A673 (cell line): ENCODE data around the gene ATP8B1. TPM values are rescaled to one million over a fixed set of nuclear protein-coding genes. Genes with fewer than 3 reads are reported as not detected.
A peak's percentile ranks its signal among the peaks of the same experiment; 100 is the strongest.

Experiments used
- BruUV-seq: library from RNA; stranded (reverse); fragments of 400-500 nt; replicated peaks from 2 replicates; lab custom pipeline; 2021; lab: Mats Ljungman, UMichigan
- CTCF ChIA-PET: fragments of 300-600 bp; sonication (Branson Sonifier 250); formaldehyde crosslinking; loops from one replicate; lab custom pipeline; 2022; ENCODE audit warnings: antibody characterized with exemption; lab: Charles Lee
- POLR2A ChIA-PET: fragments of 300-600 bp; sonication (Branson Sonifier 250); formaldehyde crosslinking; loops from one replicate; lab custom pipeline; 2022; ENCODE audit warnings: antibody characterized with exemption; ENCODE audit not compliant: low non-redundant PET; lab: Charles Lee
- DNase-seq: peaks from one replicate; pipeline ENCODE4 v3.0.0-alpha.2; 2015; ENCODE audit warnings: low spot score
- H3K27ac ChIP-seq: fragments of 200-600 bp; sonication (generic); 2 replicates; pipeline ENCODE4 v1.5.1; 2016; ENCODE audit warnings: mixed run types, low read depth, mild to moderate bottlenecking, mixed read lengths, antibody characterized with exemption, low read length; ENCODE audit not compliant: poor library complexity, severe bottlenecking
- H3K27me3 ChIP-seq: fragments of 200-600 bp; sonication (generic); replicated peaks from 2 replicates; pipeline ENCODE4 v1.6.1; 2017; ENCODE audit warnings: mixed run types, low read depth, mild to moderate bottlenecking, mixed read lengths, antibody characterized with exemption, low read length; ENCODE audit not compliant: insufficient read depth, poor library complexity
- H3K36me3 ChIP-seq: fragments of 200-600 bp; sonication (generic); 2 replicates; pipeline ENCODE4 v1.6.1; 2016; ENCODE audit warnings: mixed run types, mild to moderate bottlenecking, mixed read lengths, antibody characterized with exemption, low read length; ENCODE audit not compliant: insufficient read depth, poor library complexity, severe bottlenecking
- H3K4me1 ChIP-seq: fragments of 200-600 bp; sonication (generic); 2 replicates; pipeline ENCODE4 v1.6.1; 2017; ENCODE audit warnings: mixed run types, mild to moderate bottlenecking, mixed read lengths, antibody characterized with exemption, low read length; ENCODE audit not compliant: insufficient read depth, poor library complexity, severe bottlenecking
- H3K4me3 ChIP-seq: fragments of 200-600 bp; sonication (generic); 2 replicates; pipeline ENCODE4 v1.5.1; 2016; ENCODE audit warnings: low read depth, mixed run types, mild to moderate bottlenecking, mixed read lengths, low read length; ENCODE audit not compliant: poor library complexity, severe bottlenecking
- H3K9me3 ChIP-seq: fragments of 200-600 bp; sonication (generic); 2 replicates; pipeline ENCODE4 v1.6.1; 2016; ENCODE audit warnings: mixed run types, low read depth, mild to moderate bottlenecking, mixed read lengths, antibody characterized with exemption, low read length; ENCODE audit not compliant: poor library complexity, severe bottlenecking
- EZH2 ChIP-seq: fragments of 200-600 bp; sonication (generic); IDR thresholded peaks from 2 replicates; pipeline ENCODE4 v1.6.1; 2017; ENCODE audit warnings: borderline replicate concordance, low read depth, mild to moderate bottlenecking, mixed read lengths, antibody characterized with exemption, low read length; ENCODE audit not compliant: poor library complexity, severe bottlenecking
- intact Hi-C: fragments of 100-400 bp; cut with micrococcal nuclease; formaldehyde crosslinking; loops from one replicate; pipeline ENCODE4 v1.10.0; 2022; ENCODE audit not compliant: unreplicated experiment
- total RNA-seq: library from RNA; stranded (reverse); gene quantifications from 2 replicates; pipeline ENCODE4 v1.2.3, GENCODE V29; 2021
- TF ChIP-seq, protein P1 (sequence below): fragments of 300-800, 200-600 bp; sonication (generic); conservative IDR thresholded peaks from 2 replicates; pipeline ENCODE4 v1.5.1; 2017; ENCODE audit warnings: low read depth, mild to moderate bottlenecking, antibody characterized with exemption, low read length, moderate library complexity, mixed read lengths

ATP8B1 gene
- total RNA-seq, 1 experiment from 2014 or later, result 35.6 TPM

- Histone ChIP-seq H3K27ac (peak overlapping the region; percentile 97), H3K27me3 (no peaks in the 10 kb centered on the region), H3K36me3 (peaks cover 1% of the 10 kb centered on the region), H3K4me3 (no peak overlapping the region), H3K4me1 (peaks cover 74% of the 10 kb centered on the region), H3K9me3 (no peaks in the 10 kb centered on the region)
- intact Hi-C loops, result loop anchor here (2.0 to 5.0 kb wide), 2 partner anchors 17 to 68 kb away; no protein-coding TSS in a partner anchor
- POLR2A ChIA-PET, result no interaction called here
- TF ChIP-seq, protein P1, sequence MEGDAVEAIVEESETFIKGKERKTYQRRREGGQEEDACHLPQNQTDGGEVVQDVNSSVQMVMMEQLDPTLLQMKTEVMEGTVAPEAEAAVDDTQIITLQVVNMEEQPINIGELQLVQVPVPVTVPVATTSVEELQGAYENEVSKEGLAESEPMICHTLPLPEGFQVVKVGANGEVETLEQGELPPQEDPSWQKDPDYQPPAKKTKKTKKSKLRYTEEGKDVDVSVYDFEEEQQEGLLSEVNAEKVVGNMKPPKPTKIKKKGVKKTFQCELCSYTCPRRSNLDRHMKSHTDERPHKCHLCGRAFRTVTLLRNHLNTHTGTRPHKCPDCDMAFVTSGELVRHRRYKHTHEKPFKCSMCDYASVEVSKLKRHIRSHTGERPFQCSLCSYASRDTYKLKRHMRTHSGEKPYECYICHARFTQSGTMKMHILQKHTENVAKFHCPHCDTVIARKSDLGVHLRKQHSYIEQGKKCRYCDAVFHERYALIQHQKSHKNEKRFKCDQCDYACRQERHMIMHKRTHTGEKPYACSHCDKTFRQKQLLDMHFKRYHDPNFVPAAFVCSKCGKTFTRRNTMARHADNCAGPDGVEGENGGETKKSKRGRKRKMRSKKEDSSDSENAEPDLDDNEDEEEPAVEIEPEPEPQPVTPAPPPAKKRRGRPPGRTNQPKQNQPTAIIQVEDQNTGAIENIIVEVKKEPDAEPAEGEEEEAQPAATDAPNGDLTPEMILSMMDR, result no peak
- BruUV-seq, result no TSS peak
- DNase-seq, result no peak
- CTCF ChIA-PET, result no interaction called here
Measured at GRCh38 chr18:57789759-57790158, 13.4 kb downstream of the ATP8B1 start.

DNA sequence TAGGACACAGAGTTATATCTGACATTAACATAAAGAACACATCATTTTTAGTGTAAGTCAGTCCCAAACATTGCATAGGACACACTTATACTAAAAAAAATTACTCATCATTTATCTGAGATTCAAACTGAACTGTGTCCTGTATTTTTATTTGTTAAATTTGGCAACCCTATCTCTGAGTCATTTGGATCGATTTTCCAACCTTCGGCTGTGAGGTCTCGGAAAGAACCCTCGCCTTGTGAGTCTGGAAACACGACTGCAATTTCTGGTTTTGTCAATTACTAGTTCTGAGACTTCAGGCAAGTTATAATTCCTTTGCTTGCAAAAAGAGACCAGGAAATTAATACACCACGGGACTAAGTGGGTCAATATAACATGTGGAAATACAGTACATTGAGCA lies 14.0 kb downstream of the ATP8B1 start:
- no peak for DNase-seq
- H3K27ac ChIP-seq, result peak overlapping the region; percentile 97
- H3K9me3 ChIP-seq, result no peaks in the 10 kb centered on the region
- H3K4me3 ChIP-seq, result peak overlapping the region; percentile 18
- no peaks in the 10 kb centered on the region for H3K36me3 ChIP-seq
- ChIA-PET CTCF (no interaction called here), POLR2A (no interaction called here)
- intact Hi-C loops, result loop anchor here (2.0 to 5.0 kb wide), 2 partner anchors 18 to 68 kb away; no protein-coding TSS in a partner anchor
- peaks cover 75% of the 10 kb centered on the region for H3K4me1 ChIP-seq
- no peaks in the 10 kb centered on the region for H3K27me3 ChIP-seq
- no TSS peak for BruUV-seq
- TF ChIP-seq EZH2, result no peak
- TF ChIP-seq, protein P1, result no peak

DNA sequence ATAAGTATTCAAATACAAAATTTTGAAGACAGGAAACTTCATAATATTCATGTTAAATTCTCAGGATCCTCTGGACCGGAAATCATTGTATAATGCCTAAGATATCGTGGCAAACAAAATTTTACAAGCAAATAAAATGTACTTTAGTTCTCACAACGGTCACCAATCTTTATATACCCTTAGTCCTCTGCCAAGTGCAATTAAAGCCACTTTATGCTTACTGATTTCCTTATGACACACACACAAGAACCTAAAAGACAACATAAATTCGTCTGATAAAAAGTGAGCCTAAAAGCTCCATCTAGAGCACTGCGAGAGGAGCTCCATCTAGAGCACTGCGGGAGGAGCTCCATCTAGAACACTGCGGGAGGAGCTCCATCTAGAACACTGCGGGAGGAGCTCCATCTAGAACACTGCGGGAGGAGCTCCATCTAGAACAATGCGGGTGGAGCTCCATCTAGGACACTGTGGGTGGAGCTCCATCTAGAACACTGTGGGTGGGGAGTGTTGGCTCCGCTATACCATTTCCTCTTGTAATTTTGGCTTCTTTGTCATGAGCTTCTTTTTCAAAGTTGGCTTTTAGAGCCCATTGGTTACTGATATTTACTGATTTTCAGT lies 15.9 kb downstream of the ATP8B1 start:
- H3K36me3 ChIP-seq, result no peaks in the 10 kb centered on the region
- H3K27ac ChIP-seq, result peak overlapping the region; percentile 97
- TF ChIP-seq, protein P1, result no peak
- TF ChIP-seq EZH2, result no peak
- H3K27me3 ChIP-seq, result no peaks in the 10 kb centered on the region
- no peak overlapping the region for H3K4me3 ChIP-seq
- no peaks in the 10 kb centered on the region for H3K9me3 ChIP-seq
- DNase-seq, result peak; percentile 72
- BruUV-seq, result TSS peak; percentile 2
- peaks cover 76% of the 10 kb centered on the region for H3K4me1 ChIP-seq
- intact Hi-C loops, result loop anchor here (5.0 kb wide), 1 partner anchor 70 kb away; no protein-coding TSS in a partner anchor
- CTCF ChIA-PET, result no interaction called here
- POLR2A ChIA-PET, result interaction anchor here (0.9 kb wide), 1 partner anchor 68 kb away, joined by 4 read pairs; no protein-coding TSS in a partner anchor
